GM19025 (cell line): Measurements from ENCODE around the gene SPTBN1.

Source experiments
- ATAC-seq: cut with Tn5 transposase; IDR thresholded peaks from one replicate; pipeline ENCODE4 v1.9.1; 2021; ENCODE audit warnings: mild to moderate bottlenecking, low read depth, moderate library complexity; ENCODE audit not compliant: unreplicated experiment

The SPTBN1 gene

GRCh38 chr2:54710216-54710615 lies 254.1 kb downstream of the SPTBN1 start:
- ATAC-seq: no peak

- ATAC-seq: no peak
Observed at GRCh38 chr2:54712516-54712915, 256.4 kb downstream of the SPTBN1 start.

GRCh38 chr2:54714996-54715395 lies 258.9 kb downstream of the SPTBN1 start:
- no peak for ATAC-seq

- ATAC-seq: no peak
Observed at GRCh38 chr2:54716375-54716774, 260.2 kb downstream of the SPTBN1 start.

GRCh38 chr2:54720563-54720962 lies 264.4 kb downstream of the SPTBN1 start:
- ATAC-seq: no peak
